ENCODE results near the gene HRG. TPM values are rescaled to one million over a fixed set of nuclear protein-coding genes. Genes with fewer than 3 reads are reported as not detected.

The HRG gene
- total RNA-seq, 2 donors from 2014 or later = not detected

GRCh38 chr3:186635532-186635931 is 30.3 kb upstream of the HRG start:
- Histone ChIP-seq H3K4me1 (peaks cover 0 to 9% of the 10 kb centered on the region in 2 donors), H3K36me3 (no peaks in the 10 kb centered on the region), H3K4me3 (no peak overlapping the region), H3K27me3 (no peaks in the 10 kb centered on the region), H3K9me3 (no peaks in the 10 kb centered on the region), H3K27ac (no peak overlapping the region)
- no peak for TF ChIP-seq CTCF (IDR thresholded peaks at IDR 0.05)
- no peak for DNase-seq (ENCODE audit: low spot score)

GRCh38 chr3:186636536-186636935 is 29.3 kb upstream of the HRG start:
- H3K4me1 ChIP-seq = peaks cover 0 to 15% of the 10 kb centered on the region in 2 donors
- H3K36me3 ChIP-seq = no peaks in the 10 kb centered on the region
- DNase-seq (ENCODE audit: low spot score) = no peak
- H3K27me3 ChIP-seq = no peaks in the 10 kb centered on the region
- no peaks in the 10 kb centered on the region for H3K9me3 ChIP-seq
- no peak overlapping the region for H3K4me3 ChIP-seq
- no peak overlapping the region for H3K27ac ChIP-seq
- TF ChIP-seq CTCF (IDR thresholded peaks at IDR 0.05) = no peak

- Histone ChIP-seq H3K36me3 (no peaks in the 10 kb centered on the region), H3K27ac (no peak overlapping the region), H3K4me3 (no peak overlapping the region), H3K4me1 (peaks cover 0 to 15% of the 10 kb centered on the region in 2 donors), H3K9me3 (no peaks in the 10 kb centered on the region), H3K27me3 (no peaks in the 10 kb centered on the region)
- TF ChIP-seq CTCF (IDR thresholded peaks at IDR 0.05) = no peak
- DNase-seq (ENCODE audit: low spot score) = no peak
Measured at GRCh38 chr3:186637686-186638085, 28.1 kb upstream of the HRG start.

- TF ChIP-seq CTCF (IDR thresholded peaks at IDR 0.05) = no peak
- Histone ChIP-seq H3K4me1 (peaks cover 0 to 15% of the 10 kb centered on the region in 2 donors), H3K36me3 (no peaks in the 10 kb centered on the region), H3K27ac (no peak overlapping the region), H3K4me3 (no peak overlapping the region), H3K27me3 (no peaks in the 10 kb centered on the region), H3K9me3 (no peaks in the 10 kb centered on the region)
- DNase-seq (ENCODE audit: low spot score) = no peak
Measured at GRCh38 chr3:186638259-186638658, 27.6 kb upstream of the HRG start.

- Histone ChIP-seq H3K9me3 (no peaks in the 10 kb centered on the region), H3K27me3 (no peaks in the 10 kb centered on the region), H3K27ac (no peak within 1 kb of the TSS), H3K4me3 (no peak within 1 kb of the TSS), H3K36me3 (no peaks in the 10 kb centered on the region), H3K4me1 (peaks cover 0 to 15% of the 10 kb centered on the region in 2 donors)
- TF ChIP-seq CTCF (IDR thresholded peaks at IDR 0.05) = no peak
- no peak for DNase-seq (ENCODE audit: low spot score)
Measured at GRCh38 chr3:186639778-186640472, 25.9 kb upstream of the HRG start, which contains the start of gene FETUB. FETUB (plus strand) TSS chr3:186640399; CDS start chr3:186640461, 62 bp downstream.

- H3K27me3 ChIP-seq = no peaks in the 10 kb centered on the region
- no peak overlapping the region for H3K27ac ChIP-seq
- no peaks in the 10 kb centered on the region for H3K9me3 ChIP-seq
- no peak for DNase-seq (ENCODE audit: low spot score)
- H3K4me3 ChIP-seq = no peak overlapping the region
- TF ChIP-seq CTCF (IDR thresholded peaks at IDR 0.05) = no peak
- peaks cover 0 to 15% of the 10 kb centered on the region in 2 donors for H3K4me1 ChIP-seq
- no peaks in the 10 kb centered on the region for H3K36me3 ChIP-seq
Measured at GRCh38 chr3:186640473-186640818, 25.4 kb upstream of the HRG start.

All from right atrium auricular region (tissue), 2 donors.